Gastrocnemius medialis (tissue), 4 donors: Measurements from ENCODE around the gene KCNIP1. TPM values are rescaled to one million over a fixed set of nuclear protein-coding genes. Genes with fewer than 3 reads are reported as not detected.

Experiments
- ATAC-seq, 2 donors: fragments of 150-250 bp; one replicate each; pipeline ENCODE4 v1.9.1; 2016
- DNase-seq, 2 donors: peaks; one replicate each; pipeline ENCODE4 v3.0.0-alpha.2; 2019
- H3K27ac ChIP-seq, 4 donors: fragments of 200-600 bp; sonication (generic); 1 replicate in 1 of 4; 2 replicates in 3 of 4; pipeline ENCODE4 v1.5.1; 2016 to 2018; ENCODE audit warnings: mild to moderate bottlenecking in 2 of 4, moderate library complexity in 1 of 4
- H3K27me3 ChIP-seq, 3 donors: fragments of 200-600 bp; sonication (generic) in 2 of 3; 1 replicate in 1 of 3; 2 replicates in 2 of 3; pipeline versions ENCODE4 v1.5.1 to v1.6.0; 2016 to 2019; ENCODE audit warnings: mild to moderate bottlenecking in 1 of 3, moderate library complexity in 1 of 3
- H3K36me3 ChIP-seq, 2 donors: fragments of 200-600 bp; sonication (generic) in 1 of 2; one replicate each; pipeline ENCODE4 v1.5.1; 2017 to 2018
- H3K4me1 ChIP-seq, 2 donors: fragments of 200-600 bp; sonication (generic) in 1 of 2; one replicate each; pipeline ENCODE4 v1.5.1; 2016 to 2017; ENCODE audit warnings: mild to moderate bottlenecking in 2 of 2
- H3K4me3 ChIP-seq, 4 donors: fragments of 200-600 bp; sonication (generic) in 3 of 4; 1 replicate in 1 of 4; 2 replicates in 3 of 4; pipeline ENCODE4 v1.5.1; 2016 to 2019; ENCODE audit warnings: mild to moderate bottlenecking in 2 of 4
- H3K9me3 ChIP-seq, 3 donors: fragments of 200-600 bp; sonication (generic) in 2 of 3; 1 replicate in 1 of 3; 2 replicates in 2 of 3; pipeline ENCODE4 v1.5.1; 2016 to 2019
- CTCF ChIP-seq, 5 experiments: fragments of 450-650 bp in 3 of 5; fragments of 200-600 bp in 2 of 5; sonication (generic) in 2 of 5; IDR thresholded peaks in 4 of 5; conservative IDR thresholded peaks in 1 of 5; 1 replicate in 4 of 5; 2 replicates in 1 of 5; pipeline ENCODE4 v1.5.1; 2016 to 2019; ENCODE audit warnings: antibody characterized with exemption in 5 of 5, mild to moderate bottlenecking in 3 of 5, moderate library complexity in 3 of 5
- POLR2A ChIP-seq, 2 donors: fragments of 450-650 bp; IDR thresholded peaks; one replicate each; pipeline ENCODE4 v1.6.1; 2017; ENCODE audit warnings: antibody characterized with exemption in 2 of 2, mild to moderate bottlenecking in 2 of 2, moderate library complexity in 2 of 2
- in situ Hi-C, 4 donors: fragments of 200-750 bp; cut with MboI; loops; one replicate each; pipeline versions ENCODE4 v1.15.0 to v1.8.0; 2017; ENCODE audit warnings: low sequenced_read_pairs in 4 of 4
- intact Hi-C: fragments of 100-400 bp; cut with DNase I; formaldehyde crosslinking; loops from one replicate; pipeline ENCODE4 v1.15.1; 2023; ENCODE audit warnings: low total_unique reads
- total RNA-seq, 4 donors: library from RNA; depleted of rRNA; stranded (reverse); fragments of >200 nt; gene quantifications; one replicate each; pipeline versions ENCODE4 v1.1.0 to v1.2.3, GENCODE V29; 2016

The KCNIP1 gene
- total RNA-seq, 4 donors from 2014 or later, result not detected

DNA sequence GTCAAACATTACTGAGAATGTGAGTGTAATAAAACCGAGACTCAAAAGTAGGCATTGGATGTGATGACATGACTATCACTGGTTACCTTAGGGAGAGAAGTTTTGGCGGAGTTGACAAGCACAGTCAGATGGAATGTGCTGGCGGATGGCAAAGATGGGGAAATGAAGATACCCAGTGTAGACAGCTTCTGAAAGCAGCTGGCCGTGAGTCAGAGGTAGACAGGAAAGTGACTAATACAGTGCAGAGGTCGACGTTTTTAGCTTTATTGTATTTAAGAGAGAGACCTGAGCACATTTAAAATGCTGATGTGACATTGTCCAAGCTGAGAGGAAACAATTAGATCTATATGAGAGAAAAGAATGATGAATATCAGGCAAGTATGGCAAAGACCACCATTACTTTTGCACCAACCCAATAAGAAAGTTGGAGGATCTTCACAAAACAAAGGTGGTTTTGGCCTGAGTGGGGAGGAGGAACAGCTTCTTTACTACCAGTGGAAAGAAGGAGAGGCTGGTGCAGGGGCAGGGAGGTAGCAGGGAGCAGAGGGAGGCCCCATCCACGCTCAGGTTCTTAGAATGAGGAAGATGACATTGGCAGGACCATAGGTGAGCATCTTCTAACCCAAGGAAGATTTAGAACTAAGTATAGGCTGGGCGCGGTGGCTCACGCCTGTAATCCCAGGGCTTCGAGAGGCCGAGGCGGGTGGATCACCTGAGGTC is 36.7 kb upstream of the KCNIP1 start:
- Histone ChIP-seq H3K27me3 (no peaks in the 10 kb centered on the region), H3K36me3 (no peaks in the 10 kb centered on the region), H3K4me1 (no peaks in the 10 kb centered on the region), H3K4me3 (no peak overlapping the region), H3K9me3 (peaks cover 0 to 3% (median 0%) of the 10 kb centered on the region in 3 donors), H3K27ac (no peak overlapping the region)
- intact Hi-C loops, result no loop called here
- TF ChIP-seq CTCF (IDR thresholded peaks at IDR 0.05 in 4 of 5, conservative IDR thresholded peaks at IDR 0.05 in 1 of 5) (no peak), POLR2A (IDR thresholded peaks at IDR 0.05) (no peak)
- ATAC-seq, result no peak
- in situ Hi-C loops, result no loop called here
- no peak for DNase-seq

GRCh38 chr5:170468633-170469285 is 35.1 kb upstream of the KCNIP1 start:
- H3K27me3 ChIP-seq, result no peaks in the 10 kb centered on the region
- in situ Hi-C loops (no loop called here), intact Hi-C loops (no loop called here)
- H3K4me3 ChIP-seq, result no peak overlapping the region
- H3K27ac ChIP-seq, result no peak overlapping the region
- DNase-seq, result no peak
- H3K4me1 ChIP-seq, result no peaks in the 10 kb centered on the region
- H3K9me3 ChIP-seq, result no peaks in the 10 kb centered on the region
- TF ChIP-seq CTCF (IDR thresholded peaks at IDR 0.05 in 4 of 5, conservative IDR thresholded peaks at IDR 0.05 in 1 of 5) (no peak), POLR2A (IDR thresholded peaks at IDR 0.05) (no peak)
- H3K36me3 ChIP-seq, result no peaks in the 10 kb centered on the region
- ATAC-seq, result no peak

- no peak overlapping the region for H3K27ac ChIP-seq
- no peak for ATAC-seq
- H3K4me3 ChIP-seq, result no peak overlapping the region
- H3K4me1 ChIP-seq, result no peaks in the 10 kb centered on the region
- intact Hi-C loops (no loop called here), in situ Hi-C loops (no loop called here)
- H3K36me3 ChIP-seq, result no peaks in the 10 kb centered on the region
- no peaks in the 10 kb centered on the region for H3K27me3 ChIP-seq
- no peaks in the 10 kb centered on the region for H3K9me3 ChIP-seq
- TF ChIP-seq POLR2A (IDR thresholded peaks at IDR 0.05), result no peak
- no peak for TF ChIP-seq CTCF (IDR thresholded peaks at IDR 0.05 in 4 of 5, conservative IDR thresholded peaks at IDR 0.05 in 1 of 5)
- no peak for DNase-seq
Observed at GRCh38 chr5:170469414-170469813, 34.4 kb upstream of the KCNIP1 start.

- intact Hi-C loops, result no loop called here
- H3K27me3 ChIP-seq, result no peaks in the 10 kb centered on the region
- no peaks in the 10 kb centered on the region for H3K36me3 ChIP-seq
- no peaks in the 10 kb centered on the region for H3K9me3 ChIP-seq
- DNase-seq, result no peak
- TF ChIP-seq CTCF (IDR thresholded peaks at IDR 0.05 in 4 of 5, conservative IDR thresholded peaks at IDR 0.05 in 1 of 5) (no peak), POLR2A (IDR thresholded peaks at IDR 0.05) (no peak)
- no peak for ATAC-seq
- no peak overlapping the region for H3K27ac ChIP-seq
- no peaks in the 10 kb centered on the region for H3K4me1 ChIP-seq
- no peak overlapping the region for H3K4me3 ChIP-seq
- in situ Hi-C loops, result no loop called here
Observed at GRCh38 chr5:170470275-170470674, 33.5 kb upstream of the KCNIP1 start.
